GM12878 (cell line): ENCODE measurements around the gene PNMA6E. TPM values are rescaled to one million over a fixed set of nuclear protein-coding genes. Genes with fewer than 3 reads are reported as not detected.

Experiments
- ATAC-seq: fragments of 200-7000 bp; cut with Tn5 transposase; 3 replicates; pipeline ENCODE4 v1.9.1; 2020; ENCODE audit warnings: mild to moderate bottlenecking, moderate library complexity
- BruUV-seq: library from RNA; stranded (reverse); fragments of 400-500 nt; replicated peaks from 2 replicates; lab custom pipeline; 2021; lab: Mats Ljungman, UMichigan
- CTCF ChIA-PET: fragments of 300-600 bp; sonication (Branson Sonifier 250); formaldehyde crosslinking; extraction: SDS; loops from one replicate; lab custom pipeline; 2021; ENCODE audit warnings: inconsistent platforms; lab: Yijun Ruan, JAX
- POLR2A ChIA-PET: fragments of 350-600 bp; formaldehyde crosslinking; extraction: SDS; loops from one replicate; lab custom pipeline; 2021; ENCODE audit warnings: inconsistent platforms; lab: Charles Lee
- RAD21 ChIA-PET: fragments of 300-600 bp; sonication (Branson Sonifier 250); formaldehyde crosslinking; loops from one replicate; lab custom pipeline; 2023; ENCODE audit warnings: antibody characterized with exemption; ENCODE audit not compliant: unreplicated experiment; lab: Charles Lee
- SMC1A ChIA-PET: fragments of 300-600 bp; sonication (Branson Sonifier 250); formaldehyde crosslinking; loops from one replicate; lab custom pipeline; 2023; ENCODE audit not compliant: unreplicated experiment, uncharacterized antibody; lab: Charles Lee
- DNase-seq: peaks from one replicate; pipeline ENCODE4 v3.0.0-alpha.2; 2011; ENCODE audit warnings: low read depth, low spot score
- FAIRE-seq: peaks from 3 replicates; lab custom pipeline; 2011; peaks lifted over from hg19 to GRCh38; lab: Jason Lieb, UNC
- H2AFZ ChIP-seq: 2 replicates; pipeline ENCODE4 v1.6.0; 2011; ENCODE audit warnings: low read depth, low read length, control low read depth; ENCODE audit not compliant: control insufficient read depth
- H3K27ac ChIP-seq: 2 replicates; pipeline ENCODE4 v1.5.1; 2011; ENCODE audit warnings: control low read depth; ENCODE audit not compliant: control insufficient read depth, insufficient read depth
- H3K27me3 ChIP-seq, 2 experiments: replicated peaks in 1 of 2; 2 replicates each; pipeline versions ENCODE4 v1.6.0 to v1.6.1; 2011; ENCODE audit warnings: low read length in 1 of 2; ENCODE audit not compliant: control insufficient read depth in 2 of 2, insufficient read depth in 2 of 2
- H3K36me3 ChIP-seq, 2 experiments: 2 replicates each; pipeline ENCODE4 v1.5.1; 2011; ENCODE audit warnings: low read length in 1 of 2; ENCODE audit not compliant: control insufficient read depth in 2 of 2, insufficient read depth in 2 of 2
- H3K4me1 ChIP-seq: 2 replicates; pipeline ENCODE4 v1.6.1; 2011; ENCODE audit warnings: mild to moderate bottlenecking, low read length, moderate library complexity, mixed read lengths; ENCODE audit not compliant: control insufficient read depth, insufficient read depth
- H3K4me2 ChIP-seq: 2 replicates; pipeline ENCODE4 v1.6.0; 2011; ENCODE audit warnings: control low read depth; ENCODE audit not compliant: control insufficient read depth, insufficient read depth
- H3K4me3 ChIP-seq: fragments of 200-600 bp; sonication (generic); 2 replicates; pipeline ENCODE4 v1.5.1; 2016
- H3K79me2 ChIP-seq: 2 replicates; pipeline ENCODE4 v1.6.0; 2011; ENCODE audit warnings: low read length; ENCODE audit not compliant: control insufficient read depth, insufficient read depth
- H3K9ac ChIP-seq: 2 replicates; pipeline ENCODE4 v1.8.0; 2011; ENCODE audit warnings: low read length, control low read depth, mixed read lengths; ENCODE audit not compliant: control insufficient read depth, insufficient read depth
- H3K9me3 ChIP-seq: replicated peaks from 3 replicates; pipeline ENCODE4 v1.5.1; 2011; ENCODE audit warnings: mild to moderate bottlenecking, low read length; ENCODE audit not compliant: control insufficient read depth, insufficient read depth
- H4K20me1 ChIP-seq: 2 replicates; pipeline ENCODE4 v1.6.0; 2011; ENCODE audit not compliant: control insufficient read depth, insufficient read depth
- BCL11A ChIP-seq: IDR thresholded peaks from 2 replicates; pipeline ENCODE4 v1.6.1; 2011; ENCODE audit warnings: low read depth, low read length
- CHD4 ChIP-seq: fragments of 200-600 bp; sonication (generic); IDR thresholded peaks from 2 replicates; pipeline ENCODE4 v1.6.1; 2016; ENCODE audit warnings: mild to moderate bottlenecking
- NFYA ChIP-seq: IDR thresholded peaks from 2 replicates; pipeline ENCODE4 v1.6.1; 2011; ENCODE audit warnings: low read depth, mild to moderate bottlenecking, low read length, improper control_type of control experiment, borderline replicate concordance
- NR2C2 ChIP-seq: IDR thresholded peaks from 2 replicates; pipeline ENCODE4 v1.6.1; 2011; ENCODE audit warnings: borderline replicate concordance, low read depth; ENCODE audit not compliant: control insufficient read depth, insufficient read length
- POLR2A ChIP-seq: IDR thresholded peaks from 2 replicates; pipeline ENCODE4 v1.6.1; 2011; ENCODE audit warnings: low read depth, mild to moderate bottlenecking, low read length
- SPI1 ChIP-seq: IDR thresholded peaks from 2 replicates; pipeline ENCODE4 v1.6.1; 2011; ENCODE audit warnings: low read depth, mild to moderate bottlenecking, low read length, moderate library complexity, borderline replicate concordance; ENCODE audit not compliant: insufficient read depth
- STAT1 ChIP-seq: fragments of 450-650 bp; conservative IDR thresholded peaks from 2 replicates; pipeline ENCODE4 v1.6.1; 2014; ENCODE audit warnings: antibody characterized with exemption, mild to moderate bottlenecking
- ZBED1 ChIP-seq: IDR thresholded peaks from 2 replicates; pipeline ENCODE4 v1.6.1; 2016; ENCODE audit warnings: borderline replicate concordance
- ZNF207 ChIP-seq: fragments of 450-650 bp; IDR thresholded peaks from 2 replicates; pipeline ENCODE4 v1.6.1; 2014; ENCODE audit warnings: antibody characterized with exemption, mild to moderate bottlenecking, borderline replicate concordance
- WGBS: methylation state at CpG from one replicate; pipeline ENCODE4 v1.1.6; 2016; ENCODE audit warnings: low lambda C conversion rate; ENCODE audit not compliant: insufficient replicate concordance, insufficient coverage; ENCODE audit errors: missing lambda C conversion rate; 5-methylcytosine and 5-hydroxymethylcytosine counted together
- in situ Hi-C: fragments of 300-500 bp; cut with MboI; formaldehyde crosslinking; loops from 9 replicates; pipeline ENCODE4 v1.14.3; 2018; ENCODE audit warnings: mixed read lengths
- intact Hi-C: fragments of 100-400 bp; cut with micrococcal nuclease; formaldehyde crosslinking; loops from one replicate; pipeline ENCODE4 v1.14.2; 2022; ENCODE audit not compliant: unreplicated experiment
- polyA plus RNA-seq, 11 experiments: library from polyadenylated mRNA; depleted of rRNA in 4 of 11; unstranded in 6 of 11; stranded (reverse) in 5 of 11; fragments of >200 nt; fragmentation: Nextera tagmentation in 4 of 11; fragmentation: Illumina TruSeq in 1 of 11; extraction: Ambion mirVana in 4 of 11; extraction: Trizol in 1 of 11; gene quantifications; 1 replicate in 1 of 11; 2 replicates in 10 of 11; pipeline versions ENCODE4 v1.2.1 to v1.2.3, GENCODE V29; 2011 to 2016; ENCODE audit warnings: inconsistent platforms in 2 of 11, missing spikeins in 2 of 11, low read depth in 1 of 11
- total RNA-seq, 4 experiments: library from RNA; depleted of rRNA in 3 of 4; stranded (reverse); fragments of >200 nt in 3 of 4; fragmentation: Illumina TruSeq in 1 of 4; extraction: Trizol in 1 of 4; gene quantifications; 2 replicates each; pipeline versions ENCODE4 v1.2.1 to v1.2.3, GENCODE V29; 2013 to 2021
- TF ChIP-seq, protein P1 (sequence below): IDR thresholded peaks from 2 replicates; pipeline ENCODE4 v1.6.1; 2011; ENCODE audit warnings: low read depth, mild to moderate bottlenecking, low read length, moderate library complexity, borderline replicate concordance; ENCODE audit errors: extremely low read depth
- TF ChIP-seq, protein P2 (sequence below): IDR thresholded peaks from 2 replicates; pipeline ENCODE4 v1.6.1; 2012; ENCODE audit warnings: low read depth, low read length, improper control_type of control experiment
- TF ChIP-seq, protein P3 (sequence below): fragments of 450-650 bp; formaldehyde crosslinking; IDR thresholded peaks from 2 replicates; pipeline ENCODE4 v1.4.0; 2020; ENCODE audit warnings: mild to moderate bottlenecking, moderate library complexity
- TF ChIP-seq, protein P4 (sequence below): fragments of 450-650 bp; IDR thresholded peaks from 2 replicates; pipeline ENCODE4 v1.6.1; 2018; ENCODE audit warnings: borderline replicate concordance, mild to moderate bottlenecking; ENCODE audit not compliant: partially characterized antibody
- TF ChIP-seq, protein P5 (sequence below): IDR thresholded peaks from 2 replicates; pipeline ENCODE4 v1.6.1; 2011; ENCODE audit warnings: borderline replicate concordance, low read depth, mild to moderate bottlenecking, moderate library complexity, low read length; ENCODE audit not compliant: insufficient read depth, poor library complexity, severe bottlenecking

PNMA6E gene
- total and polyA plus RNA-seq, 10 of the 15 experiments (the other 5 are each of a cell fraction or from before 2014, with no cell fraction given): not detected

DNA sequence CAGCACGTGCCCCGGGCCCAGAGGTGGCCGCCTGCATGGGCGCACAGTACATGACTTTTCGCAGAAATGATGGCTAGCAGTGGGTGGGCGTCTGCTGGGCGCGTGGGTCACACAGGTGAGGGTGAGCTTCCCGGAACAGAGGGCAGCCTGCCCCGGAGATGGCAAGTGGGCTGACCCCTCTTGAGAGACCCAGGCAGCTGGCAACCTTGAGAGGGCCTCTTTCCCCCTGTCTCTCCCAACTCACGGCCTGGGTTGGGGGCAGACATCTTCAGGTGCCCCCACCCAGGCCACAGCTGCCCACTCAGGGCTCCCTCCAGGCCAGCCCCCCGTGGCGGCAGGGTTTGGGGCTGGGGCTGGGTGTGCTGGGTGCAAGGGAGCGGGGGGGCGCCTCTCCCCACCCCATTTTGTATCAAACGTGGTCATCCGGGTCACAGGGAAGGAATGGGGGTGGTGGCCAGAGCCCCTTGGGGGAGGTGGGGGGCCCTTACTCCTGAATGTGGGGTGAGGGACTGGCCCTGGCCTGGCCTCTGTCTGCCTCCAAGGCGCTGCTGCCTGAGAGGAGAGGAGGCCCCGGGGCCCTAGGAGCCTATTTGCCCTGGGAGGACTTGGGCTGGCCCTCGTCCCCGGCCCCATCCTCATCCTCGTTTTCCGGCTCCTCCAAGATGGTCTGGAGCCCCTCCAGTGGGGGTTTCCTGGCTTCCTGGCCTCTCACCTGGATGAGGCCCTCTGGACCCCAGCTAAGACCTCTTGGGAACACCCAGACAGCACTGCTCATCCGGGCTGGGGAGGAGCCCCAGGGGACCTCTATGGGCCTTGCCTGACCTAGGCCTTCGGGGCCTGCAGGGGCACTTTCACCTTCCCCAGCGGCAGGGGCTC is 4.6 kb downstream of the PNMA6E start:
- CTCF ChIA-PET: no interaction called here
- no TSS peak for BruUV-seq
- H3K4me1 ChIP-seq: no peaks in the 10 kb centered on the region
- no peak overlapping the region for H3K4me2 ChIP-seq
- H2AFZ ChIP-seq: no peak overlapping the region
- in situ Hi-C loops (no loop called here), intact Hi-C loops (no loop called here)
- H3K4me3 ChIP-seq: no peak overlapping the region
- 56% methylated on average over 23 of the region's 26 CpGs for WGBS
- SMC1A ChIA-PET: no interaction called here
- POLR2A ChIA-PET: no interaction called here
- H3K36me3 ChIP-seq: no peaks in the 10 kb centered on the region
- no peak for DNase-seq
- RAD21 ChIA-PET: no interaction called here
- H3K79me2 ChIP-seq: no peaks in the 10 kb centered on the region
- no peak for FAIRE-seq
- no peaks in the 10 kb centered on the region; a peak in 1 of 4 replicates for H3K27me3 ChIP-seq
- ATAC-seq: no peak
- H3K9me3 ChIP-seq: no peaks in the 10 kb centered on the region; the same call in 2 of the 3 replicates
- no peak overlapping the region for H3K9ac ChIP-seq
- no peak overlapping the region for H3K27ac ChIP-seq
- no peaks in the 10 kb centered on the region for H4K20me1 ChIP-seq
- TF ChIP-seq, protein P1, sequence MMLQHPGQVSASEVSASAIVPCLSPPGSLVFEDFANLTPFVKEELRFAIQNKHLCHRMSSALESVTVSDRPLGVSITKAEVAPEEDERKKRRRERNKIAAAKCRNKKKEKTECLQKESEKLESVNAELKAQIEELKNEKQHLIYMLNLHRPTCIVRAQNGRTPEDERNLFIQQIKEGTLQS: no peak
- no peak for TF ChIP-seq CHD4
- TF ChIP-seq SPI1: no peak
- TF ChIP-seq, protein P2, sequence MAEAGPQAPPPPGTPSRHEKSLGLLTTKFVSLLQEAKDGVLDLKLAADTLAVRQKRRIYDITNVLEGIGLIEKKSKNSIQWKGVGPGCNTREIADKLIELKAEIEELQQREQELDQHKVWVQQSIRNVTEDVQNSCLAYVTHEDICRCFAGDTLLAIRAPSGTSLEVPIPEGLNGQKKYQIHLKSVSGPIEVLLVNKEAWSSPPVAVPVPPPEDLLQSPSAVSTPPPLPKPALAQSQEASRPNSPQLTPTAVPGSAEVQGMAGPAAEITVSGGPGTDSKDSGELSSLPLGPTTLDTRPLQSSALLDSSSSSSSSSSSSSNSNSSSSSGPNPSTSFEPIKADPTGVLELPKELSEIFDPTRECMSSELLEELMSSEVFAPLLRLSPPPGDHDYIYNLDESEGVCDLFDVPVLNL: no peak
- TF ChIP-seq NFYA: no peak
- no peak for TF ChIP-seq BCL11A
- TF ChIP-seq NR2C2: no peak
- no peak for TF ChIP-seq STAT1
- TF ChIP-seq, protein P3, sequence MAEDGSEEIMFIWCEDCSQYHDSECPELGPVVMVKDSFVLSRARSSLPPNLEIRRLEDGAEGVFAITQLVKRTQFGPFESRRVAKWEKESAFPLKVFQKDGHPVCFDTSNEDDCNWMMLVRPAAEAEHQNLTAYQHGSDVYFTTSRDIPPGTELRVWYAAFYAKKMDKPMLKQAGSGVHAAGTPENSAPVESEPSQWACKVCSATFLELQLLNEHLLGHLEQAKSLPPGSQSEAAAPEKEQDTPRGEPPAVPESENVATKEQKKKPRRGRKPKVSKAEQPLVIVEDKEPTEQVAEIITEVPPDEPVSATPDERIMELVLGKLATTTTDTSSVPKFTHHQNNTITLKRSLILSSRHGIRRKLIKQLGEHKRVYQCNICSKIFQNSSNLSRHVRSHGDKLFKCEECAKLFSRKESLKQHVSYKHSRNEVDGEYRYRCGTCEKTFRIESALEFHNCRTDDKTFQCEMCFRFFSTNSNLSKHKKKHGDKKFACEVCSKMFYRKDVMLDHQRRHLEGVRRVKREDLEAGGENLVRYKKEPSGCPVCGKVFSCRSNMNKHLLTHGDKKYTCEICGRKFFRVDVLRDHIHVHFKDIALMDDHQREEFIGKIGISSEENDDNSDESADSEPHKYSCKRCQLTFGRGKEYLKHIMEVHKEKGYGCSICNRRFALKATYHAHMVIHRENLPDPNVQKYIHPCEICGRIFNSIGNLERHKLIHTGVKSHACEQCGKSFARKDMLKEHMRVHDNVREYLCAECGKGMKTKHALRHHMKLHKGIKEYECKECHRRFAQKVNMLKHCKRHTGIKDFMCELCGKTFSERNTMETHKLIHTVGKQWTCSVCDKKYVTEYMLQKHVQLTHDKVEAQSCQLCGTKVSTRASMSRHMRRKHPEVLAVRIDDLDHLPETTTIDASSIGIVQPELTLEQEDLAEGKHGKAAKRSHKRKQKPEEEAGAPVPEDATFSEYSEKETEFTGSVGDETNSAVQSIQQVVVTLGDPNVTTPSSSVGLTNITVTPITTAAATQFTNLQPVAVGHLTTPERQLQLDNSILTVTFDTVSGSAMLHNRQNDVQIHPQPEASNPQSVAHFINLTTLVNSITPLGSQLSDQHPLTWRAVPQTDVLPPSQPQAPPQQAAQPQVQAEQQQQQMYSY (CRISPR knock-in tag): no peak
- TF ChIP-seq, protein P4, sequence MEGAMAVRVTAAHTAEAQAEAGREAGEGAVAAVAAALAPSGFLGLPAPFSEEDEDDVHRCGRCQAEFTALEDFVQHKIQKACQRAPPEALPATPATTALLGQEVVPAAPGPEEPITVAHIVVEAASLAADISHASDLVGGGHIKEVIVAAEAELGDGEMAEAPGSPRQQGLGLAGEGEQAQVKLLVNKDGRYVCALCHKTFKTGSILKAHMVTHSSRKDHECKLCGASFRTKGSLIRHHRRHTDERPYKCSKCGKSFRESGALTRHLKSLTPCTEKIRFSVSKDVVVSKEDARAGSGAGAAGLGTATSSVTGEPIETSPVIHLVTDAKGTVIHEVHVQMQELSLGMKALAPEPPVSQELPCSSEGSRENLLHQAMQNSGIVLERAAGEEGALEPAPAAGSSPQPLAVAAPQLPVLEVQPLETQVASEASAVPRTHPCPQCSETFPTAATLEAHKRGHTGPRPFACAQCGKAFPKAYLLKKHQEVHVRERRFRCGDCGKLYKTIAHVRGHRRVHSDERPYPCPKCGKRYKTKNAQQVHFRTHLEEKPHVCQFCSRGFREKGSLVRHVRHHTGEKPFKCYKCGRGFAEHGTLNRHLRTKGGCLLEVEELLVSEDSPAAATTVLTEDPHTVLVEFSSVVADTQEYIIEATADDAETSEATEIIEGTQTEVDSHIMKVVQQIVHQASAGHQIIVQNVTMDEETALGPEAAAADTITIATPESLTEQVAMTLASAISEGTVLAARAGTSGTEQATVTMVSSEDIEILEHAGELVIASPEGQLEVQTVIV: no peak
- no peak for TF ChIP-seq ZBED1
- no peak for TF ChIP-seq ZNF207
- no peak for TF ChIP-seq POLR2A
- TF ChIP-seq, protein P5, sequence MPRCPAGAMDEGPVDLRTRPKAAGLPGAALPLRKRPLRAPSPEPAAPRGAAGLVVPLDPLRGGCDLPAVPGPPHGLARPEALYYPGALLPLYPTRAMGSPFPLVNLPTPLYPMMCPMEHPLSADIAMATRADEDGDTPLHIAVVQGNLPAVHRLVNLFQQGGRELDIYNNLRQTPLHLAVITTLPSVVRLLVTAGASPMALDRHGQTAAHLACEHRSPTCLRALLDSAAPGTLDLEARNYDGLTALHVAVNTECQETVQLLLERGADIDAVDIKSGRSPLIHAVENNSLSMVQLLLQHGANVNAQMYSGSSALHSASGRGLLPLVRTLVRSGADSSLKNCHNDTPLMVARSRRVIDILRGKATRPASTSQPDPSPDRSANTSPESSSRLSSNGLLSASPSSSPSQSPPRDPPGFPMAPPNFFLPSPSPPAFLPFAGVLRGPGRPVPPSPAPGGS: no peak
